Esophagus muscularis mucosa (tissue), 4 donors: ENCODE data around the gene NHSL1. TPM values are rescaled to one million over a fixed set of nuclear protein-coding genes. Genes with fewer than 3 reads are reported as not detected.
A peak's percentile ranks its signal among the peaks of the same experiment; 100 is the strongest.

Experiments used
- DNase-seq: peaks from one replicate; pipeline ENCODE4 v3.0.0-alpha.2; 2017; ENCODE audit errors: extremely low spot score
- H3K27ac ChIP-seq, 4 donors: fragments of 200-600 bp; sonication (generic); replicated peaks in 1 of 4; 1 replicate in 3 of 4; 2 replicates in 1 of 4; pipeline ENCODE4 v1.5.1; 2016 to 2019; ENCODE audit warnings: mild to moderate bottlenecking in 1 of 4
- H3K27me3 ChIP-seq, 4 donors: fragments of 200-600 bp; sonication (generic); one replicate each; pipeline versions ENCODE4 v1.5.1 to v1.6.0; 2016 to 2019
- H3K36me3 ChIP-seq, 4 donors: fragments of 200-600 bp; sonication (generic); one replicate each; pipeline ENCODE4 v1.5.1; 2016 to 2019
- H3K4me1 ChIP-seq, 4 donors: fragments of 200-600 bp; sonication (generic); one replicate each; pipeline ENCODE4 v1.5.1; 2016 to 2019
- H3K4me3 ChIP-seq, 4 donors: fragments of 200-600 bp; sonication (generic); 1 replicate in 2 of 4; 2 replicates in 2 of 4; pipeline ENCODE4 v1.5.1; 2016 to 2019; ENCODE audit warnings: mild to moderate bottlenecking in 4 of 4, moderate library complexity in 1 of 4
- H3K9me3 ChIP-seq, 4 donors: fragments of 200-600 bp; sonication (generic); 1 replicate in 3 of 4; 2 replicates in 1 of 4; pipeline ENCODE4 v1.5.1; 2016 to 2019
- EP300 ChIP-seq: sonication (generic); formaldehyde crosslinking; IDR thresholded peaks from one replicate; pipeline ENCODE4 v1.6.1; 2017; ENCODE audit warnings: antibody characterized with exemption
- POLR2A ChIP-seq: fragments of 450-650 bp; IDR thresholded peaks from one replicate; pipeline ENCODE4 v1.6.1; 2017; ENCODE audit warnings: antibody characterized with exemption, moderate library complexity, mild to moderate bottlenecking, low read depth
- POLR2AphosphoS5 ChIP-seq, 2 donors: sonication (generic); formaldehyde crosslinking; IDR thresholded peaks; one replicate each; pipeline ENCODE4 v1.6.1; 2017; ENCODE audit warnings: antibody characterized with exemption in 2 of 2
- WGBS: methylation state at CpG from one replicate; pipeline ENCODE4 v1.1.5; 2018; 5-methylcytosine and 5-hydroxymethylcytosine counted together
- intact Hi-C: fragments of 100-400 bp; cut with DNase I; formaldehyde crosslinking; loops from one replicate; pipeline ENCODE4 v1.15.1; 2023
- total RNA-seq, 4 donors: library from RNA; depleted of rRNA; stranded (reverse); fragments of >200 nt; gene quantifications; one replicate each; pipeline versions ENCODE4 v1.1.0 to v1.2.1, GENCODE V29; 2016
- TF ChIP-seq, protein P1 (sequence below), 3 experiments: fragments of 200-600 bp in 2 of 3; fragments of 450-650 bp in 1 of 3; sonication (generic) in 2 of 3; IDR thresholded peaks; one replicate each; pipeline ENCODE4 v1.5.1; 2017 to 2019; ENCODE audit warnings: antibody characterized with exemption in 3 of 3, mild to moderate bottlenecking in 2 of 3, moderate library complexity in 1 of 3

The NHSL1 gene
- total RNA-seq, 4 donors from 2014 or later, result 8.6 to 15.6 (median 11.7) TPM

DNA sequence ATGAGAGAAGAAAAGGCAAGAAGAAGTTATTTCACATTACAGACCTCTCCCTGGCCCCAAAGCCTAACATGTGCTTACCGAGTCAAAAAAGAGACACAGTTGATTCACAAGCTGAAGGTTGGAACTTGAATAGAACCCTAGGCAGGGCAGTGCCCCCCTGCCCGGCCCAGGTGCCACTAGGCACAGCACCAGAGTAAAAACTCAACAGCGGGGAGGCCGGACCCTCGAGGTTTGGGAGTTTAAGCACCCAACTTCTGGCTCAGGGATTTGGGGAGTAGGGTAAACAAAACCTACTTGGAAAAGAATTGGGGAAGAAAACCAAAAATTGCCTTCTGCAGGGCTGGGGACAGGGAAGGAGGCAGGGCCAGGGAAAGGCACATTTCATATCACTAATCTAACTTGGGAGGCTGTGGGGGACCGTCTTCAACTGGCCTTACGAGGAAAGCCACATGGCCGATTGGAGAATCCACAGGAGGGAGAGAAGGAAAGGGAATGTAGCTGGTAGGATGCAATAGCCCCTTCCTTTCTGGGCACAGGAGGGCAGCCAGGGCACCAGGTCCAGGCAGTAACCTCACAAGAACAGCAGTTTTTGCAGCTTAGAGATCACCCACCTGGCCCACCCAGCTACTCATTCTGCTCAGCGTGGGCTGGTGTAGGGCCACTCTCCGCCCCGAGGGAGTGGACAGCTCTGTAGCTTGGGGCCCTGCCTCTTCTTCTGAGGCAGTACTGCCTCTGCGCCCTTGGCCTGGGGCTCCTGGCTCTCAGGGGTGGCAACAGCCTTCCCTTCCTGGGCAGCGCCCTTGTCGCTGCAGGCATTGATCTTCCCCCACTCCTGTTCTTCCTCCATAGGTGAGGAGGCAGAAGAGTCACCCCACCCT, 97.1 kb downstream of the NHSL1 start:
- peaks cover 12 to 28% (median 19%) of the 10 kb centered on the region in 4 donors for H3K4me1 ChIP-seq

DNA sequence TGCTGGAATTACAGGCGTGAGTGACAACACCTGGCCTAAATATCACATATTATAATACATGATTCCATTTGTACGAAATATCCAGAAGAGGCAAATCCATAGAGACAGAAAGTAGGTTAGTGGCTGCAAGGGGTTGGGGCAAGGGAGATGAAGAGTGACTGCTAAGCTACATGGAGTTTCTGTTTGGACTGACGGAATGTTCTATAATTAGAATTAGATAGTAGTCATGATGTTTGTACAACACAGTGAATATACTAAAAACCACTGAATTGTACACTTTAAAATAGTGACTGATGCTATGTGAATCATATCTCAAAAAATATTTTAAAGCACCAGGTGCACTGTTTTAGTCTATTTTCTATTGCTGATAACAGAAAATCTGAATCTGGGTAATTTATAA, 99.0 kb downstream of the NHSL1 start:
- WGBS, result 89% methylated on average over 3 of the region's 3 CpGs
- TF ChIP-seq POLR2AphosphoS5 (IDR thresholded peaks at IDR 0.05), result no peak
- TF ChIP-seq, protein P1, sequence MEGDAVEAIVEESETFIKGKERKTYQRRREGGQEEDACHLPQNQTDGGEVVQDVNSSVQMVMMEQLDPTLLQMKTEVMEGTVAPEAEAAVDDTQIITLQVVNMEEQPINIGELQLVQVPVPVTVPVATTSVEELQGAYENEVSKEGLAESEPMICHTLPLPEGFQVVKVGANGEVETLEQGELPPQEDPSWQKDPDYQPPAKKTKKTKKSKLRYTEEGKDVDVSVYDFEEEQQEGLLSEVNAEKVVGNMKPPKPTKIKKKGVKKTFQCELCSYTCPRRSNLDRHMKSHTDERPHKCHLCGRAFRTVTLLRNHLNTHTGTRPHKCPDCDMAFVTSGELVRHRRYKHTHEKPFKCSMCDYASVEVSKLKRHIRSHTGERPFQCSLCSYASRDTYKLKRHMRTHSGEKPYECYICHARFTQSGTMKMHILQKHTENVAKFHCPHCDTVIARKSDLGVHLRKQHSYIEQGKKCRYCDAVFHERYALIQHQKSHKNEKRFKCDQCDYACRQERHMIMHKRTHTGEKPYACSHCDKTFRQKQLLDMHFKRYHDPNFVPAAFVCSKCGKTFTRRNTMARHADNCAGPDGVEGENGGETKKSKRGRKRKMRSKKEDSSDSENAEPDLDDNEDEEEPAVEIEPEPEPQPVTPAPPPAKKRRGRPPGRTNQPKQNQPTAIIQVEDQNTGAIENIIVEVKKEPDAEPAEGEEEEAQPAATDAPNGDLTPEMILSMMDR (IDR thresholded peaks at IDR 0.05), result no peak
- no peak for TF ChIP-seq EP300
- no peak for TF ChIP-seq POLR2A
- Histone ChIP-seq H3K4me1 (peaks cover 9 to 14% (median 12%) of the 10 kb centered on the region in 4 donors), H3K27me3 (no peaks in the 10 kb centered on the region), H3K9me3 (no peaks in the 10 kb centered on the region), H3K36me3 (no peaks in the 10 kb centered on the region), H3K4me3 (no peak overlapping the region), H3K27ac (no peak overlapping the region)
- intact Hi-C loops, result loop anchor here (5.0 to 10.0 kb wide), 2 partner anchors 283 to 396 kb away; no protein-coding TSS in a partner anchor
- DNase-seq, result peak; percentile 5

More for the DNA sequence above, 97.1 kb downstream of the NHSL1 start:
- Histone ChIP-seq H3K27me3 (no peaks in the 10 kb centered on the region), H3K27ac (no peak overlapping the region), H3K4me3 (no peak overlapping the region), H3K36me3 (peaks cover 6 to 16% (median 12%) of the 10 kb centered on the region in 4 donors), H3K9me3 (no peaks in the 10 kb centered on the region)
- TF ChIP-seq POLR2A (no peak), POLR2AphosphoS5 (IDR thresholded peaks at IDR 0.05) (no peak), EP300 (no peak)
- TF ChIP-seq, protein P1 (IDR thresholded peaks at IDR 0.05), result no peak
- peak; percentile 60 for DNase-seq
- 91% methylated on average over 13 of the region's 14 CpGs for WGBS
- intact Hi-C loops, result loop anchor here (5.0 to 10.0 kb wide), 2 partner anchors 285 to 397 kb away; no protein-coding TSS in a partner anchor

DNA sequence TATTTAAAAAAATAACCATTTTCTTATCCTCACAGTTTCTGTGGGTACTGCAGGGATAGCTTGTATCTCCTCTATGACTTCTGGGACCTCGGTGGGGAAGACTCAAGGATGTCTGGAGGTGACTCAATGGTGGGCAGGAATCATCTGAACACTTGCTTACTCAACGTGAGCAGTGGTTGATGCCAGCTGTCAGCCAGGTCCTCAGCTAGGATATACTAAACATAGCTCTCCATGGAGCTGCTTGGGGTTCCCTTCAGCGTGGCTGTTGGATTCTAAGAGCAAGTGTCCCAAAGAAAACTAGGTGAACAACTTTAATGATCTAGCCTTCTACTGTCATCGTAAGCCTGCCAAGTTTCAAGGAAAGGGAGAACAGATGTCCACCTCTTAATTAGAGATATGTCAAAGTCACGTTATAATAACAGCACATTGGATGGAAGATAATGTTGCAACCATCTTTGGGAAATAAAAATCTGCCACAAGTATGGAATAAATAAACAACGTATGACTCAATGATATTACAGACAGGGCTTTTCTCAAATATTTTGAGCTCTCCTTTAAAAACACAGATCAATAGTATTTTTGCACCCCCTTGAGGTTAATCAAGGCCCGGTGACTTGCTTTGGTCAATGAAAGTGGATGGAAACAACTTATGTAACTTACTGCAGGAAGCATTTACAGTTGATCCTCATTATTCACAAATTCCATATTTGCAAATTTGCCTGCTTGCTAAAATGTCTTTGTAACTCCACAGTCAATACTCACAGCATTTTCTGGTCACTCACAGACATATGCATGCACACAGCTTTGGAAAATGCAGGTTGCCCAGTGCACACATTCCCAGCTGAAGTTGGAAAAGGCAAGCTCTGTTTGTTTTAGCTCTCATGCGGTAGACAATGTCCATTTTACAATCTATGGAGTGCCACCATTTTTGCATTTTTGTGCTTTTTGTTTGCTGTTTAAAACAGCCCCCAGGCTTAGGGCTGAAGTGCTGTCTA, 101.9 kb downstream of the NHSL1 start:
- TF ChIP-seq POLR2AphosphoS5 (IDR thresholded peaks at IDR 0.05) (no peak), POLR2A (no peak), EP300 (no peak)
- TF ChIP-seq, protein P1 (IDR thresholded peaks at IDR 0.05), result no peak
- intact Hi-C loops, result no loop called here

DNA sequence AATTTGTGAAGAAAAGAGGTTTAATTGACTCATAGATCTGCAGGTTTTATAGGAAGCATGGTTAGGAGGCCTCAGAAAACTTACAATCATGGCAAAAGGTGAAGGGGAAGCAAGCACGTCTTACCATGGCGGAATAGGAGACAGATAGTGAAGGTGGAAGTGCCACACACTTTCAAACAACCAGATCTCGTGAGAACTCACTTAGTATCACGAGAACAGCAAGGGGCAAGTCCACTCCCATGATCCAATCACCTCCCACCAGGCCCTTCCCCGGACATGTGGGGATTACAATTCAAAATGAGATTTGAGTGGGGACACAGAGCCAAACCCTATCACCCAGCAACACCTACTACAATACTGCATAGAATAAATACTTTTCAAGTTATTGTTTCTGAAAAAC, 102.6 kb downstream of the NHSL1 start:
- WGBS, result 91% methylated on average over 5 of the region's 5 CpGs
- Histone ChIP-seq H3K9me3 (no peaks in the 10 kb centered on the region), H3K4me1 (peaks cover 0 to 4% (median 0%) of the 10 kb centered on the region in 4 donors), H3K27ac (no peak overlapping the region), H3K27me3 (no peaks in the 10 kb centered on the region), H3K4me3 (no peak overlapping the region), H3K36me3 (no peaks in the 10 kb centered on the region)
- no peak for TF ChIP-seq POLR2A
- TF ChIP-seq, protein P1 (IDR thresholded peaks at IDR 0.05), result no peak
- no peak for TF ChIP-seq POLR2AphosphoS5 (IDR thresholded peaks at IDR 0.05)
- no peak for TF ChIP-seq EP300
- peak; percentile 79 for DNase-seq
- intact Hi-C loops, result no loop called here

More for the DNA sequence above, 101.9 kb downstream of the NHSL1 start:
- no peak overlapping the region for H3K27ac ChIP-seq
- H3K4me1 ChIP-seq, result peaks cover 0 to 4% (median 0%) of the 10 kb centered on the region in 4 donors
- no peaks in the 10 kb centered on the region for H3K36me3 ChIP-seq
- DNase-seq, result peak; percentile 64
- no peaks in the 10 kb centered on the region for H3K27me3 ChIP-seq
- WGBS, result 85% methylated on average over 8 of the region's 8 CpGs
- no peaks in the 10 kb centered on the region for H3K9me3 ChIP-seq
- no peak overlapping the region for H3K4me3 ChIP-seq
